GM18519 (cell line): ENCODE measurements around the gene NTNG2.

ENCODE experiments used
- ATAC-seq: cut with Tn5 transposase; IDR thresholded peaks from one replicate; pipeline ENCODE4 v1.9.1; 2021; ENCODE audit warnings: mild to moderate bottlenecking, moderate library complexity; ENCODE audit not compliant: unreplicated experiment, low FRiP score

Gene NTNG2

GRCh38 chr9:132232522-132232921 lies 70.7 kb downstream of the NTNG2 start:
- ATAC-seq: no peak

GRCh38 chr9:132233138-132233537 lies 71.3 kb downstream of the NTNG2 start:
- no peak for ATAC-seq

GRCh38 chr9:132234535-132234934 lies 72.7 kb downstream of the NTNG2 start:
- no peak for ATAC-seq

- no peak for ATAC-seq
These were observed 73.3 kb downstream of the NTNG2 start for GRCh38 chr9:132235125-132235524.

GRCh38 chr9:132235894-132236661 lies 74.2 kb downstream of the NTNG2 start:
- no peak for ATAC-seq

GRCh38 chr9:132236662-132237311 lies 74.9 kb downstream of the NTNG2 start:
- no peak for ATAC-seq

GRCh38 chr9:132237481-132237880 lies 75.6 kb downstream of the NTNG2 start:
- ATAC-seq: no peak

GRCh38 chr9:132238026-132238972 lies 76.4 kb downstream of the NTNG2 start:
- ATAC-seq: no peak

GRCh38 chr9:132238992-132239391 lies 77.1 kb downstream of the NTNG2 start:
- ATAC-seq: no peak

GRCh38 chr9:132239518-132239917 lies 77.7 kb downstream of the NTNG2 start:
- no peak for ATAC-seq

- ATAC-seq: no peak
These were observed 78.4 kb downstream of the NTNG2 start for GRCh38 chr9:132239999-132240840.

GRCh38 chr9:132240841-132241482 lies 79.1 kb downstream of the NTNG2 start:
- ATAC-seq: peak; percentile 66

- ATAC-seq: no peak
These were observed 79.6 kb downstream of the NTNG2 start for GRCh38 chr9:132241483-132241839.

- no peak for ATAC-seq
These were observed 80.2 kb downstream of the NTNG2 start for GRCh38 chr9:132241840-132242620.

GRCh38 chr9:132242621-132243155 lies 80.8 kb downstream of the NTNG2 start:
- no peak for ATAC-seq

GRCh38 chr9:132243156-132244074 lies 81.6 kb downstream of the NTNG2 start:
- no peak for ATAC-seq

- no peak for ATAC-seq
These were observed 83.0 kb downstream of the NTNG2 start for GRCh38 chr9:132244582-132245455.
